Measurements from ENCODE around the gene TOB2. TPM values are rescaled to one million over a fixed set of nuclear protein-coding genes. Genes with fewer than 3 reads are reported as not detected.
"Not testable (repeated sequence)": the region's sequence is repeated elsewhere in the genome, so short reads cannot be mapped to it uniquely, and the experiment has no call there.

TOB2 gene
- total and polyA plus RNA-seq, 7 donors = 9.5 to 111 (median 26.1) TPM

DNA sequence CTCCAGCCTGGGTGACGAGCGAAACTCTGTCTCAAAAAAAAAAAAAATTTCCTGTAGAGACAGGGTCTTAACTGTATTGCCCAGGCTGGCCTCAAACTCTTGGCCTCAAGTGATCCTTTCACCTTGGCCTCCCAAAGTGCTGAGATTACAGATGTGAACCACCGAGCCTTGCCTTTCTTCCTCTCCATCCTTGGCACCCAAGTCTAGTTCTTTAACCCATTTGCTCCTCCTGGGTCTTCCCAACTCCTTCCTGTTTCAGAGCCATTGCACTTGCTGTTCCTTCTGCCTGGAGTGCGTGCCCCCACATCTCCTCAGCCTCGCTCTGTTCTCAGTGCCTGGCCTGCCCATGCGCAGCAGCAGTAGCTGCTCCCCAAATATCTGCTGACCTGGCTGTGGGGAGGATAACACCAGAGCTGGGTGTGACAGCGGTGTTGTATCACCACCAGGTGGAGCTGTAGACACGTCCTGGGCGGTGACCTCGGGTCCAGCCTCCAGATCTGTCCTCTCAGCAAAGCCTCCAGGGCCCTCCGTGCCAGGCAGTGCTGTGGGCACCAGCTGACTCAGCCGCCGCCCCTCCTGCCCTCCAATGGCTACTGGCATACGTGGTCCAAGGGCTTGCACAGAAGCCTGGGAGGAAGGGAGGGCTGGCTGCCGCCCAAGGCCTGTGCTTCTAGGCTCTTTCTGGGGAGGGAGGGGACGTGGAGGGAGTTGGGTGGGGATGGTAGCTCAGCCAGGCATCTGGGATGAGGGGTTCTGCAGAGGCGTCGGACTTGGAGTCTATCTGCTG, 42.9 kb downstream of the TOB2 start:
- H3K27me3 ChIP-seq (ENCODE audit: insufficient read depth in 3 of 3, low read length in 2 of 3) = no peaks in the 10 kb centered on the region
- intact Hi-C loops (cut with DNase I) = loop anchor here (2.0 to 5.0 kb wide), 3 partner anchors 39 to 114 kb away; no protein-coding TSS in a partner anchor
- H3K4me3 ChIP-seq = no peak overlapping the region
- peaks cover 22% of the 10 kb centered on the region for H3K4me1 ChIP-seq
- no peaks in the 10 kb centered on the region for H3K9me3 ChIP-seq
- TF ChIP-seq, protein P1, sequence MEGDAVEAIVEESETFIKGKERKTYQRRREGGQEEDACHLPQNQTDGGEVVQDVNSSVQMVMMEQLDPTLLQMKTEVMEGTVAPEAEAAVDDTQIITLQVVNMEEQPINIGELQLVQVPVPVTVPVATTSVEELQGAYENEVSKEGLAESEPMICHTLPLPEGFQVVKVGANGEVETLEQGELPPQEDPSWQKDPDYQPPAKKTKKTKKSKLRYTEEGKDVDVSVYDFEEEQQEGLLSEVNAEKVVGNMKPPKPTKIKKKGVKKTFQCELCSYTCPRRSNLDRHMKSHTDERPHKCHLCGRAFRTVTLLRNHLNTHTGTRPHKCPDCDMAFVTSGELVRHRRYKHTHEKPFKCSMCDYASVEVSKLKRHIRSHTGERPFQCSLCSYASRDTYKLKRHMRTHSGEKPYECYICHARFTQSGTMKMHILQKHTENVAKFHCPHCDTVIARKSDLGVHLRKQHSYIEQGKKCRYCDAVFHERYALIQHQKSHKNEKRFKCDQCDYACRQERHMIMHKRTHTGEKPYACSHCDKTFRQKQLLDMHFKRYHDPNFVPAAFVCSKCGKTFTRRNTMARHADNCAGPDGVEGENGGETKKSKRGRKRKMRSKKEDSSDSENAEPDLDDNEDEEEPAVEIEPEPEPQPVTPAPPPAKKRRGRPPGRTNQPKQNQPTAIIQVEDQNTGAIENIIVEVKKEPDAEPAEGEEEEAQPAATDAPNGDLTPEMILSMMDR (IDR thresholded peaks at IDR 0.05) = peak; percentile 99
- peaks cover 0 to 8% of the 10 kb centered on the region in 2 donors for H3K36me3 ChIP-seq (ENCODE audit: insufficient read depth in 1 of 2, low read depth in 1 of 2)
- peak; percentile 92 to 95 (median 94) for ATAC-seq
- peak overlapping the region; percentile 80 for H3K27ac ChIP-seq
- DNase-seq = peak; percentile 94 to 98
- 8 to 18% (median 10%) methylated on average over 16 to 18 of the region's 18 CpGs for WGBS, 3 donors

DNA sequence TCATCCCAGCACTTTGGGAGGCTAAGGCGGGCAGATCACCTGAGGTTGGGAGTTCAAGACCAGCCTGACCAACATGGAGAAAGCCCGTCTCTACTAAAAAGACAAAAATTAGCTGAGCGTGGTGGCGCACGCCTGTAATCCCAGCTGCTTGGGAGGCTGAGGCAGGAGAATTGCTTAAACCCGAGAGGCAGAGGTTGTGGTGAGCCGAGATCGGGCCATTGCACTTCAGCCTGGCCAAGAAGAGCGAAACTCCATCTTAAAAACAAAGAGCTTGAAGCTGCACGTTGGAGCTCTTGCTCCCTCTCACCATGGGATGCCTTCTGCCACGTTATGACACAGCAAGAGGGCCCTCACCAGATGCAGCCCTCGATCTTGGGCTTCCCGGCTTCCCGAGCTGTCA, 43.8 kb downstream of the TOB2 start:
- 89 to 91% (median 90%) methylated on average over 14 of the region's 14 CpGs for WGBS, 3 donors
- not testable (repeated sequence) for H3K27me3 ChIP-seq (ENCODE audit: insufficient read depth in 3 of 3, low read length in 2 of 3); H3K9me3 ChIP-seq; DNase-seq; ATAC-seq; H3K4me3 ChIP-seq
- Histone ChIP-seq H3K4me1 (peaks cover 22% of the 10 kb centered on the region), H3K36me3 (ENCODE audit: insufficient read depth in 1 of 2, low read depth in 1 of 2) (peaks cover 0 to 16% of the 10 kb centered on the region in 2 donors), H3K27ac (peak overlapping the region; percentile 80)
- intact Hi-C loops (cut with DNase I) = loop anchor here in 1 of 2 donors (5.0 kb wide), 2 partner anchors 39 to 114 kb away; no protein-coding TSS in a partner anchor

DNA sequence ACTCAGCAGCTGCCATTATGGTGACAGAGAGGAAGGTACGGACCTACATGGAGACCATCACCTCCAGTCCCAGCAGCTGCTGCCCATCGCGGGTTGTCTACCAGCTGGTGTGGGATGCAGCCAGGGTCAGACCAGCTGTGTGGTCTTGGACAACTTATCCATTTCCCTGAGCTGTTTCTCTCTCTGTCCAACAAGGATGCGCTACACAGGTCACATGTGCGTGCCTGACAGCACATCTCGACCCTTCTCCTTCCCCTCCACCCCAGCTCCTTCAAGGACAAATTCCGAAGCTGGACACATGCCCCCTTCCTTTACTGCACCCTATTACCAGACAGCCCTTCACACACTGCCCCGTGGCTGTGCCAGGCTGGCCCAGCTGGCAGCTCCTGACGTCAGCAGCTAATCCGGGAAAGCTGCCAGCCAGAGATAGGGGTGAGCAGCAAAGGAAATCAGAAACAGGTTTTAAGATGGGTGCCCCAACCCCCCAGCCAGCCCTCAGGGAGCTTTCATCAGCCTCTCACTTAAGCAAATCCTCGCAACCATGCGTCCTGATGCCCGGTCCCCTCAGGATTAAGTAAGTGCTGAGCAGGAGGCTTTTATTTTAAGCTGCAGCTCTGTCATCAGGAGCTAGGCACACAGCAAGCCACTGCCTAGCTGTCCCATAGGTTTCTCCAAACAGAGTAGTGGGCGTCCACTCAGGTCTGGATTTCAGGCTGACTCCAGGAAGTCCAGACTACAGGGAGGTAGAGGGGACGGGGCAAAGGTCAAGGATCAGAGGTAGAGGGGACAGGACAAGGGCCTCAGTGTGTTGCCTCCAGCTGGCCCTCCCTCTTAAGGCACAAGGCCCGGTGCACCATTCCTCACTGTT, 44.6 kb downstream of the TOB2 start:
- Histone ChIP-seq H3K27ac (peak overlapping the region; percentile 80), H3K27me3 (ENCODE audit: insufficient read depth in 3 of 3, low read length in 2 of 3) (no peaks in the 10 kb centered on the region), H3K9me3 (no peaks in the 10 kb centered on the region), H3K4me3 (no peak overlapping the region), H3K36me3 (ENCODE audit: insufficient read depth in 1 of 2, low read depth in 1 of 2) (peaks cover 2 to 25% of the 10 kb centered on the region in 2 donors), H3K4me1 (peaks cover 22% of the 10 kb centered on the region)
- intact Hi-C loops (cut with DNase I) = loop anchor here in 1 of 2 donors (5.0 kb wide), 2 partner anchors 40 to 115 kb away; no protein-coding TSS in a partner anchor
- 15 to 29% (median 18%) methylated on average over 16 of the region's 16 CpGs for whole genome bisulfite sequencing, 3 donors
- peak; percentile 56 to 69 (median 64) for ATAC-seq
- DNase-seq = peak; percentile 76 to 82
- TF ChIP-seq, protein P1 (IDR thresholded peaks at IDR 0.05) = no peak

DNA sequence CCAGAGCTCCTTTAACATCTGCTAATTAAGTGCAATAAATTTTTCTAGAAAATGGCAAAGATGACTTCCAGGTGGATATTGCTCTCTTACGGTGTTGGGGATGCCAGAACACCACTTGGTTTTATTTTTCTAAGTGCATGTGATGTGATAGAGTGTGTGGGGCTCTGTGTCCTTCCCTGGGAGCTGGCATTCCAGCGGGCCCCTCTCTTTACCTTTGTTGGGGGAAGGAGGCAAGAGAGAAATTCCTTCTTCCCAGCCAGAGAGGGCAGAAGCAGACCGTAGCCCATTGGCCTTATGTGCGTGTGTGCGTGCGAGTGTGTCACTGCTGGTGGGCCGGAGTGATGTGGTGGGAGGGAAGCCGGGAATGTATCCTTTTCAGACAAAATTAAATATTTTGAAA, 47.7 kb downstream of the TOB2 start:
- TF ChIP-seq, protein P1 (IDR thresholded peaks at IDR 0.05) = no peak
- ATAC-seq (no peak), DNase-seq (no peak)
- no peak overlapping the region for H3K4me3 ChIP-seq
- intact Hi-C loops (cut with DNase I) = loop anchor here in 1 of 2 donors (10.0 kb wide), 1 partner anchor 206 kb away; no protein-coding TSS in a partner anchor
- no peaks in the 10 kb centered on the region for H3K9me3 ChIP-seq
- H3K4me1 ChIP-seq = peaks cover 22% of the 10 kb centered on the region
- peaks cover 3 to 56% of the 10 kb centered on the region in 2 donors for H3K36me3 ChIP-seq (ENCODE audit: insufficient read depth in 1 of 2, low read depth in 1 of 2)
- H3K27me3 ChIP-seq (ENCODE audit: insufficient read depth in 3 of 3, low read length in 2 of 3) = no peaks in the 10 kb centered on the region
- whole genome bisulfite sequencing, 3 donors = 85 to 89% (median 85%) methylated on average over 8 of the region's 8 CpGs
- H3K27ac ChIP-seq = no peak overlapping the region

Data from psoas muscle (tissue), 8 donors.